T-cell (primary cell): Measurements from ENCODE around the gene PRRC2C. TPM values are rescaled to one million over a fixed set of nuclear protein-coding genes. Genes with fewer than 3 reads are reported as not detected.

Experiments used
- ATAC-seq, 4 experiments: fragments of 200-7000 bp in 3 of 4; fragments of 150-1000 bp in 1 of 4; cut with Tn5 transposase; replicated peaks in 1 of 4; 1 replicate in 3 of 4; 2 replicates in 1 of 4; pipeline ENCODE4 v1.10.0; 2021; ENCODE audit warnings: moderate library complexity in 3 of 4, mild to moderate bottlenecking in 2 of 4, moderate number of reproducible peaks in 1 of 4
- CTCF ChIA-PET, 2 donors: fragments of 300-600 bp; sonication (Branson Sonifier 250); formaldehyde crosslinking; loops; one replicate each; lab custom pipeline; 2022; ENCODE audit warnings: antibody characterized with exemption in 2 of 2; lab: Charles Lee
- POLR2A ChIA-PET, 2 donors: fragments of 300-600 bp; sonication (Branson Sonifier 250); formaldehyde crosslinking; loops; one replicate each; lab custom pipeline; 2022; ENCODE audit warnings: antibody characterized with exemption in 2 of 2; lab: Charles Lee
- DNase-seq, 35 experiments: peaks; one replicate each; pipeline versions ENCODE4 v3.0.0 to v3.0.0-alpha.2; 2013 to 2023
- H3K27ac ChIP-seq: one replicate; pipeline ENCODE4 v1.5.1; 2013; ENCODE audit warnings: low read length
- H3K27me3 ChIP-seq, 2 experiments: replicated peaks in 1 of 2; 1 replicate in 1 of 2; 2 replicates in 1 of 2; pipeline versions ENCODE4 v1.6.1 to v1.7.0; 2013; ENCODE audit warnings: low read length in 1 of 2, mixed read lengths in 1 of 2; ENCODE audit not compliant: control insufficient read depth in 2 of 2, insufficient read depth in 2 of 2; ENCODE audit errors: extremely low read depth in 1 of 2
- H3K36me3 ChIP-seq, 2 donors: 1 replicate in 1 of 2; 2 replicates in 1 of 2; pipeline versions ENCODE4 v1.6.1 to v1.7.0; 2013; ENCODE audit warnings: low read length in 1 of 2; ENCODE audit not compliant: control insufficient read depth in 2 of 2, insufficient read depth in 1 of 2; ENCODE audit errors: extremely low read depth in 1 of 2
- H3K4me1 ChIP-seq, 2 experiments: 1 replicate in 1 of 2; 2 replicates in 1 of 2; pipeline versions ENCODE4 v1.6.1 to v1.7.0; 2013; ENCODE audit warnings: low read length in 2 of 2, mixed read lengths in 1 of 2; ENCODE audit not compliant: insufficient read depth in 2 of 2, control insufficient read depth in 1 of 2; ENCODE audit errors: extremely low read depth in 1 of 2
- H3K4me3 ChIP-seq, 2 donors: 1 replicate in 1 of 2; 2 replicates in 1 of 2; pipeline versions ENCODE4 v1.5.1 to v1.7.0; 2013; ENCODE audit warnings: mild to moderate bottlenecking in 2 of 2, low read length in 1 of 2, moderate library complexity in 1 of 2; ENCODE audit not compliant: control insufficient read depth in 1 of 2; ENCODE audit errors: extremely low read depth in 1 of 2
- H3K9me3 ChIP-seq: 2 replicates; pipeline ENCODE4 v1.7.0; 2013
- H3K27ac Mint-ChIP-seq, 2 donors: one replicate each; pipeline ENCODE4 v1.8.0; 2020 to 2021; ENCODE audit warnings: mild to moderate bottlenecking in 2 of 2, mixed read lengths in 2 of 2
- H3K27me3 Mint-ChIP-seq, 2 donors: one replicate each; pipeline ENCODE4 v1.8.0; 2021 to 2022; ENCODE audit warnings: mixed read lengths in 2 of 2
- H3K36me3 Mint-ChIP-seq: one replicate; pipeline ENCODE4 v1.8.0; 2021; ENCODE audit warnings: mixed read lengths
- H3K4me1 Mint-ChIP-seq, 3 donors: one replicate each; pipeline ENCODE4 v1.8.0; 2020 to 2022; ENCODE audit warnings: mixed read lengths in 3 of 3, mild to moderate bottlenecking in 1 of 3
- H3K4me3 Mint-ChIP-seq, 3 donors: one replicate each; pipeline ENCODE4 v1.8.0; 2020 to 2022; ENCODE audit warnings: mild to moderate bottlenecking in 3 of 3, mixed read lengths in 3 of 3, moderate library complexity in 3 of 3
- H3K9me3 Mint-ChIP-seq, 3 donors: one replicate each; pipeline ENCODE4 v1.8.0; 2020 to 2022; ENCODE audit warnings: mixed read lengths in 3 of 3
- WGBS: methylation state at CpG from one replicate; pipeline ENCODE4 v1.1.5; 2013; ENCODE audit warnings: missing lambda C conversion rate; ENCODE audit not compliant: insufficient coverage; 5-methylcytosine and 5-hydroxymethylcytosine counted together
- total RNA-seq, 35 experiments: library from RNA in 6 of 35; stranded (reverse) in 6 of 35; fragments of 120-200 nt in 1 of 35; gene quantifications; one replicate each; pipeline versions ENCODE4 v1.2.1 to v1.2.4 and lab custom pipeline; 2013 to 2026

Gene PRRC2C
- total RNA-seq, 5 donors from 2014 or later (not counting 1 experiment from before 2014, with no cell fraction given): 229 to 340 (median 259) TPM

GRCh38 chr1:171576144-171576543 lies 90.8 kb downstream of the PRRC2C start:
- no peak overlapping the region for H3K27ac Mint-ChIP-seq
- Histone ChIP-seq H3K27me3 (no peaks in the 10 kb centered on the region), H3K4me1 (no peaks in the 10 kb centered on the region), H3K9me3 (no peaks in the 10 kb centered on the region), H3K36me3 (peaks cover 3 to 78% of the 10 kb centered on the region in 2 donors), H3K4me3 (no peak overlapping the region), H3K27ac (no peak overlapping the region)
- ATAC-seq: no peak
- H3K4me3 Mint-ChIP-seq: no peak overlapping the region
- no peaks in the 10 kb centered on the region for H3K9me3 Mint-ChIP-seq
- CTCF ChIA-PET: interaction anchor here in 1 of 2 donors (0.6 kb wide), 1 partner anchor 427 kb away, joined by 3 read pairs; no protein-coding TSS in a partner anchor
- WGBS: no CpG with 5 or more reads among the region's 1 CpG
- DNase-seq: no peak
- peaks cover 61% of the 10 kb centered on the region for H3K36me3 Mint-ChIP-seq
- POLR2A ChIA-PET: interaction anchor here in 1 of 2 donors (0.6 kb wide), 1 partner anchor 109 kb away, joined by 3 read pairs; no protein-coding TSS in a partner anchor
- H3K27me3 Mint-ChIP-seq: no peaks in the 10 kb centered on the region
- H3K4me1 Mint-ChIP-seq: peaks cover 5 to 13% (median 9%) of the 10 kb centered on the region in 3 donors

DNA sequence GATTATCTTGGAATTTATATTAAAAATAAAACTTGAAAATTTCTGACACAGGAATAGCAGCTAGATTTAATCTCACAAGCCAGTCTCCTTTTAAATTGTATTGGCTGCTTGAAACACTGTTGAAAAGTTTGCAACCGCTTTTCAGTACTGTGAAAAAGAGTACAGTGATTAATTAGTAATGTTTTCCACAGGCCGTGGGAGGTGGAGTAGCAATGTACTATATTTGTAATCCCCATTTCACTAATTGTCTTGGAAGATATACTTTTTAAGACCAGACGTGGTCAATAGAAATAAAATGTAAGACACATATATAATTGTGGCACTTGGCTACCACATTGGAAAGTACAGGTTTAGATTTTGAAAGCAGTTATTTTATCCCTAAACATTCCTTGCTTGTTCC lies 95.9 kb downstream of the PRRC2C start:
- Histone ChIP-seq H3K36me3 (peaks cover 3 to 93% of the 10 kb centered on the region in 2 donors), H3K27me3 (no peaks in the 10 kb centered on the region), H3K9me3 (no peaks in the 10 kb centered on the region), H3K4me1 (no peaks in the 10 kb centered on the region), H3K27ac (peak overlapping the region; percentile 1), H3K4me3 (no peak overlapping the region)
- no CpG with 5 or more reads among the region's 3 CpGs for WGBS
- Mint-ChIP-seq H3K27ac (no peak overlapping the region), H3K27me3 (no peaks in the 10 kb centered on the region), H3K9me3 (no peaks in the 10 kb centered on the region), H3K36me3 (peaks cover 56% of the 10 kb centered on the region), H3K4me1 (peaks cover 5 to 18% (median 11%) of the 10 kb centered on the region in 3 donors), H3K4me3 (no peak overlapping the region)
- ChIA-PET POLR2A (interaction anchor here in 1 of 2 donors (0.8 kb wide), 1 partner anchor 98 kb away, joined by 3 read pairs; no protein-coding TSS in a partner anchor), CTCF (no interaction called here)
- no peak for DNase-seq
- no peak for ATAC-seq

GRCh38 chr1:171581766-171582165 lies 96.4 kb downstream of the PRRC2C start:
- Mint-ChIP-seq H3K27ac (peak overlapping the region; percentile 41 to 82), H3K9me3 (no peaks in the 10 kb centered on the region), H3K36me3 (peaks cover 55% of the 10 kb centered on the region), H3K27me3 (no peaks in the 10 kb centered on the region), H3K4me3 (no peak overlapping the region), H3K4me1 (peaks cover 5 to 18% (median 11%) of the 10 kb centered on the region in 3 donors)
- ChIA-PET POLR2A (no interaction called here), CTCF (no interaction called here)
- no peak for DNase-seq
- peaks cover 3 to 93% of the 10 kb centered on the region in 2 donors for H3K36me3 ChIP-seq
- H3K4me3 ChIP-seq: no peak overlapping the region
- no peaks in the 10 kb centered on the region for H3K27me3 ChIP-seq
- no peaks in the 10 kb centered on the region for H3K4me1 ChIP-seq
- ATAC-seq: no peak
- H3K27ac ChIP-seq: peak overlapping the region; percentile 1
- H3K9me3 ChIP-seq: no peaks in the 10 kb centered on the region

DNA sequence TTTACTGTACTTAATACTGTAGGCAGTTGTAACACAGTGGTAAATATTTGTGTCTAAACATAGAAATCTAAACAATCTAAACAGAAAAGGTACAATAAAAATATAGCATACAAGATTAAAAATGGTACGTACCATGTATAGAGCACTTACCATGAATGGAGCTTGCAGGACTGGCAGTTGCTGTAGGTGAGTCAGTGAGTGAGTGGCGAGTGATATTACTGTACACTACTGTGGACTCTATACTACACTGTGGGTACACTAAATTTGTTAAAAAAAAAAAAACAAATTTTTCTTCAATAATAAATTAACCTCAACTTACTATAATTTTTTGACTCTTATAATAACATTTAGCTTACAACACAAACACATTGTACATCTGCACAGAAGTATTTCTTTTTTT lies 97.3 kb downstream of the PRRC2C start:
- Mint-ChIP-seq H3K4me1 (peaks cover 5 to 18% (median 11%) of the 10 kb centered on the region in 3 donors), H3K9me3 (no peaks in the 10 kb centered on the region), H3K36me3 (peaks cover 55% of the 10 kb centered on the region), H3K4me3 (no peak overlapping the region), H3K27me3 (no peaks in the 10 kb centered on the region), H3K27ac (no peak overlapping the region)
- ChIA-PET CTCF (interaction anchor here in 1 of 2 donors (0.7 kb wide), 1 partner anchor 158 kb away, joined by 4 read pairs; no protein-coding TSS in a partner anchor), POLR2A (no interaction called here)
- H3K4me1 ChIP-seq: no peaks in the 10 kb centered on the region
- peaks cover 3 to 93% of the 10 kb centered on the region in 2 donors for H3K36me3 ChIP-seq
- H3K27ac ChIP-seq: no peak overlapping the region
- ATAC-seq (peak in 1 of 4 experiments; percentile 31), DNase-seq (no peak)
- no CpG with 5 or more reads among the region's 2 CpGs for WGBS
- no peaks in the 10 kb centered on the region for H3K9me3 ChIP-seq
- H3K4me3 ChIP-seq: no peak overlapping the region
- no peaks in the 10 kb centered on the region for H3K27me3 ChIP-seq

GRCh38 chr1:171583591-171584201 lies 98.4 kb downstream of the PRRC2C start:
- whole genome bisulfite sequencing: 83% methylated on average over 1 of the region's 1 CpG
- H3K4me3 Mint-ChIP-seq: no peak overlapping the region

DNA sequence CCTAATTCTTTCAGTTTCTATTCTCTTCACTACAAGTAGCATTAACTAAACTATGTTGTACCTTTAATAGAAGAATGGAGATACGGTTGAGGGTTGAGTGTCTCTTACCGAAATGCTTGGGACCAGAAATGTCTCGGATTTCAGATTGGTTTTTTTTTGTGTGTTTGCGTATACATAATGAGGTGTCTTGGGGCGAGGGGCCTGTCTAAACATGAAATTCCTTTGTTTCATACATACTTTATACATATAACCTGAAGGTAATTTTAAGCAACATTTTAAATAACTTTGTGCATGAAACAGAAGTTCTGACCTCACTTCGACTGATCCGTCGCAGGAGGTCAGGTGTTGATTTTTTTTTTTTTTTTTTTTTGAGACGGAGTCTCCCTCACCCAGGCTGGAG lies 100.4 kb downstream of the PRRC2C start:
- H3K27ac Mint-ChIP-seq: peak overlapping the region in 1 of 2 donors; percentile 10
- H3K9me3 Mint-ChIP-seq: no peaks in the 10 kb centered on the region
- POLR2A ChIA-PET: no interaction called here

More at GRCh38 chr1:171583591-171584201, 98.4 kb downstream of the PRRC2C start:
- Mint-ChIP-seq H3K36me3 (peaks cover 55% of the 10 kb centered on the region), H3K27me3 (no peaks in the 10 kb centered on the region), H3K9me3 (no peaks in the 10 kb centered on the region), H3K4me1 (peaks cover 5 to 18% (median 11%) of the 10 kb centered on the region in 3 donors), H3K27ac (no peak overlapping the region)
- no peaks in the 10 kb centered on the region for H3K9me3 ChIP-seq
- peaks cover 6 to 93% of the 10 kb centered on the region in 2 donors for H3K36me3 ChIP-seq
- DNase-seq: no peak
- CTCF ChIA-PET: no interaction called here
- ATAC-seq: no peak
- no peaks in the 10 kb centered on the region for H3K4me1 ChIP-seq
- no peaks in the 10 kb centered on the region for H3K27me3 ChIP-seq
- no peak overlapping the region for H3K4me3 ChIP-seq
- POLR2A ChIA-PET: no interaction called here
- no peak overlapping the region for H3K27ac ChIP-seq

More for the DNA sequence above, 100.4 kb downstream of the PRRC2C start:
- Mint-ChIP-seq H3K4me1 (peaks cover under 1 to 5% (median 3%) of the 10 kb centered on the region in 3 donors), H3K36me3 (peaks cover 57% of the 10 kb centered on the region), H3K27me3 (no peaks in the 10 kb centered on the region), H3K4me3 (no peak overlapping the region)
- ATAC-seq (no peak), DNase-seq (no peak)
- no peaks in the 10 kb centered on the region for H3K4me1 ChIP-seq
- no CpG with 5 or more reads among the region's 9 CpGs for WGBS
- peaks cover 13 to 93% of the 10 kb centered on the region in 2 donors for H3K36me3 ChIP-seq
- CTCF ChIA-PET: no interaction called here
- H3K27me3 ChIP-seq: no peaks in the 10 kb centered on the region
- no peaks in the 10 kb centered on the region for H3K9me3 ChIP-seq
- no peak overlapping the region for H3K27ac ChIP-seq
- H3K4me3 ChIP-seq: no peak overlapping the region
